ENCODE results near the gene MDK. TPM values are rescaled to one million over a fixed set of nuclear protein-coding genes. Genes with fewer than 3 reads are reported as not detected.

The MDK gene
- total and polyA plus RNA-seq, 2 of the 13 experiments (the other 11 are each of a cell fraction or from before 2014, with no cell fraction given), result 312 to 407 TPM

GRCh38 chr11:46346886-46347636 is 34.4 kb upstream of the MDK start, which contains the start of gene DGKZ (continued):
- TF ChIP-seq ZNF142 (CRISPR knock-in tag; IDR thresholded peaks at IDR 0.05) (no peak), ZBTB49 (CRISPR knock-in tag; IDR thresholded peaks at IDR 0.05; ENCODE audit: borderline replicate concordance) (no peak), ZNF101 (CRISPR knock-in tag; IDR thresholded peaks at IDR 0.05; ENCODE audit: borderline replicate concordance, low read depth) (no peak), ZNF253 (CRISPR knock-in tag; IDR thresholded peaks at IDR 0.05; ENCODE audit: borderline replicate concordance) (no peak), TAF1 (CRISPR knock-in tag; IDR thresholded peaks at IDR 0.05) (0 out of 2 replicates have a peak, but pooled peaks have one; percentile 16), ZNF329 (CRISPR knock-in tag; IDR thresholded peaks at IDR 0.05; ENCODE audit: low read depth) (no peak), SRSF4 (IDR thresholded peaks at IDR 0.05; ENCODE audit: low read depth, low read length, poor library complexity, severe bottlenecking) (no peak), GRHL1 (CRISPR knock-in tag; conservative IDR thresholded peaks at IDR 0.05) (no peak), FOXO1 (CRISPR knock-in tag; IDR thresholded peaks at IDR 0.05) (no peak), MXI1 (IDR thresholded peaks at IDR 0.05; ENCODE audit: borderline replicate concordance, low read depth, low read length) (peak; percentile 81; the same call in 1 of the 3 replicates), ZFAT (CRISPR knock-in tag; conservative IDR thresholded peaks at IDR 0.05) (no peak), RBM39 (IDR thresholded peaks at IDR 0.05; ENCODE audit: low read depth, low read length, poor library complexity, severe bottlenecking) (no peak), PAF1 (CRISPR knock-in tag; IDR thresholded peaks at IDR 0.05) (no peak), ZBTB4 (CRISPR knock-in tag; IDR thresholded peaks at IDR 0.05; ENCODE audit: borderline replicate concordance) (no peak)

Data from HepG2 (cell line).